T1000 (cell line): ENCODE data around the gene ANKMY2.
"Not testable (repeated sequence)": the region's sequence is repeated elsewhere in the genome, so short reads cannot be mapped to it uniquely, and the experiment has no call there.

ENCODE experiments used
- DNase-seq: peaks from one replicate; lab custom pipeline; 2025; ENCODE audit warnings: mixed read lengths; lab: John Stamatoyannopoulos, UW

ANKMY2 gene

DNA sequence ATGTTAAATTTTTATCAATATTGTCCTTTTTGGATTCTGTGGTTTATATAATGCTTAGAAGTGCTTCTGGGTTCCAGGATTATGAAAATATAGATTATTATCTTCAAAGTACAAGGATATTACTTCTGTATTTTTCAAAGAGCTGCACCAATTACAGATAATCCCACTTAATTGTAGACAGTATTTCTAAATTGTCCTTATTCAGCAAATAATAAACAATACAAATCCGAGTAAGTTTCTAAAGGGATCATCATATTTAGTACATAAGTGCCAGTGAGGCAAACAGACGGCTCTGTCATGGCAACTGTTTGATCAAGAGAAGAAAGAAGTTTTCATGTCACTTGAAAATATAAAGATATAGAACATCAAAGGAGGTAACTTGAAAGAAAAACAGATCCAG, 19.2 kb downstream of the ANKMY2 start:
- DNase-seq = no peak

DNA sequence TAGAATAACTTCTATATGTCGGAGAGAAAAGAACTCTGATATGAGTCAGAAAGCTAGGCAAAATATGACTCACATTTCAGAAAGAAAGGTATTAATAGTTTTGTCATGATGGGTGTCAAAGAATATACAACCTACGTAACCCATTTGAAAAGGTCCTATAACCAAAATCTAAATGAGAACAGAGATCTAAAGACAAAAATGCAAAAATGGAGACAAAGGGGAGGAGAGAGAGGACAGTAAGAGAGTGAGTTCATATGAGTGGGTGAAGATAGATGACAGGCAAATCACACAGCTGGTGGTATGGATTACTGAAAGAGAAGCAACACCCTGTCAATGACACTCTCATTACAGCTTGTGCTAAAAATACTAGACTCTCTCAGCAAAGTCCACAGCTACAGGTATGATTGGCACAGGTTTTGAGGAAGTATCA, 25.6 kb downstream of the ANKMY2 start:
- DNase-seq = no peak

DNA sequence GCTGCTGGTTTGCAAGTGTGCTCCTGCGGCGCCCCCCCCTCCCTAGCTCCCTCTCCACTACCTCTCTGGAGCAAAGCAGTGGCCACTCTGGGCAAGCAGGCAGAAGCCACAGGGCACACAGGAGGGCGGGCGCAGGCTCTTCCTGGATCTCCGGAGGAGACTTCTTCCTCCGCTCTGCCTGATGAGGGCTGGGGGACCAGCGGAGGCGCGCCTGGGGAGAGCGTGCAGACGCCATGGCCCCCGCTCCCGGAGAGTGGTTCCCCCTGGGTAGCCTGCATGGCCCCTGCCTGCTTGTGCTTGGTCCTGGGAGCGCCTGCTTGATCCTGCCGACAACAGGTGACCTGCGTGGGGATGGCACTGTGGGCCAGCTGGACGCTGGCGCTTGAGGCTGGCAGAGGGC, 29.0 kb downstream of the ANKMY2 start:
- no peak for DNase-seq

DNA sequence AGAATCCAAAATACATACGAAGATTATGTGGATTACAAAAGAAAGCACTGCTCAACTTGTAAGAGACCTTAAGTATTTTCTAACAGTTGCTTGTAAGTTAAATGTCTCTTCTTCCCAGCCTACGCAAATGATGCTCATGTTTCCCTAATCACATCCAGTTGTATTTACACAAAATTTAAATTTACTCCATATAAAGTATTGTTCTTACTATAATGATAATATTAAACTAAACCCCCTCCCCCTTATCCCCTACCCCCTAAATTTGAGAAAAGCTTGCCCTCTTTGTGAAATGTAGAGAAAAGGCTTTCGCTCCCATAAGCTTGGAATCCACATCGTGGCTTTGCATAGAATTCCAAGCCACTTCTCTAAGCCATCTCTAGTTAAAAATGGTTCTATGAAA, 29.4 kb downstream of the ANKMY2 start:
- DNase-seq = no peak

GRCh38 chr7:16615228-16615627, 30.3 kb downstream of the ANKMY2 start:
- DNase-seq = no peak

GRCh38 chr7:16611711-16612110, 33.8 kb downstream of the ANKMY2 start:
- DNase-seq = no peak

- DNase-seq = no peak
These were observed 35.6 kb downstream of the ANKMY2 start for GRCh38 chr7:16609842-16610450.

GRCh38 chr7:16606704-16607103, 38.9 kb downstream of the ANKMY2 start:
- no peak for DNase-seq

- DNase-seq = no peak
These were observed 41.5 kb downstream of the ANKMY2 start for GRCh38 chr7:16604054-16604453.

DNA sequence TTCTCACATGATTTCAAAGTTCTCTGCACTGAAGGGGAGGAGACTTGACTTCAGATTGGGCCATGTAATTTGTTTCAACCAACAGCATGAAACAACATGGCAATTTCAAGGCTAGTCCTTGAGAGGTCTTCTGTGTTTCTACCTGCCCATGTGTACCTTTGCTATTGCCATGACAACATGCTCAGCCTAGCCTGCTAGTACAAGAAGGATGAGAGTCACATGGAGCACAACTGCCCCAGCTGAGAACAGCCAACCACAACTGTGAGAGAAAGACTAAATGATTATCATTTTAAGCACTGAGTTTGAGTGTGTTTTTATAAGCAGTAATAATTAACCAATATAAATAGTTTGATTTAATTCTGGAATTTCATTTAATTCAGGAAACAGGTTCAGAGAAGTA, 41.9 kb downstream of the ANKMY2 start:
- DNase-seq = no peak

- DNase-seq = no peak
These were observed 45.7 kb downstream of the ANKMY2 start for GRCh38 chr7:16599860-16600259.

DNA sequence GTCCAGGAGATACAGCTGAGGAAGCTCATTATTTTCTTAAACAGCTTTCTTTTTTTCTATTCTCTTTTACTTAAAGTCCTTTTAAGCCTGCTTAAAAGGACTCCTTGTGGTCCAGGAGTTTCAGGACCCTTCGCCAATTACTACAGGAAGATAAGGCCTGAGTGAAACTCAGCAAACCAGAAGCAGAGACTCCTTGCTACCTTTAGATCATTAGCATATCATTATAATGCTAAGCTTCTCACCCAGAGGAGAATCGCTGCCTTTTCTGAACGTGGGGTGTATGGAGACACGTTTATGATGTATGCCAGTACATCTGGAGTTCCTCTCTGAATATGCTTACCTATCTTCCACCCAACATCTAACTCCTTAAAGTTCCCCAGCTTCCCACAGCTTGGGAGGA, 47.5 kb downstream of the ANKMY2 start:
- DNase-seq = no peak

DNA sequence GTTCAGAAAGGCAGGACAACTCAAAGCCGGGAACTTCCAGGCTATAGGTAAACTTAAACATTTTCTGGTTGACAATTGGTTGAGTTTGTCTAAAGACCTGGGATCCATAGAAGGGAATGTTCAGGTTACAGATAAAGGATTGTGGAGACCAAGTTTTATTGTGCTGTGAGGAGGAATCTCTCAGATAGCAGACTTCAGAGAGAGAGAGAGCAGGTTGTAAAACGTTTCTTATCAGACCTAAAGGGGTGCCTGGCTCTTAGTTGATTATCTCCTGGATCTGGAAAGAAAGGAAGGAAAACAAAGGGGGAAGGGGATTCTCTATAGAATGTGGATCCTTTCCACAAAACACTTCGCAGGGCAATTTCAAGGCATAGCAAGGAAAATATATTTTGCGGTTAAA, 50.0 kb downstream of the ANKMY2 start:
- not testable (repeated sequence) for DNase-seq

DNA sequence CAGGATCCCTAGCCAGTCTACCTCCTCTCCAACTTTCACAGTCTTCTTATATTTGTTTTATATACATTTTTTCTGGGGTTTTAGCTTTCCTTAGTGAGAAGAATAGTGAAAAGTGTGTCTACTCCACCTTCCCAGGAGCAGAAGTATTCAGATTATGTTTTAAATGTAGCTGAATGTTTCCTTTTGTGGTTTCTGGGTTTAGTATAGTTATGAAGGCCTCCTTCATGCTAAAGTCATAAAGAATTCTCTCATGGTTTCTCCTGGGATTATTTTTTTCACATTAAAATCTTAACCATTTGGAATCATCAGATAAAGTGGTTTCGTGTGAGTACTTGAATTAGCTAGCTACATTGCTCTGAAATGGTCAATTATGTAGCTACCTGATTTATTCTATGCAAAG, 50.9 kb downstream of the ANKMY2 start:
- DNase-seq = no peak

GRCh38 chr7:16594061-16594460, 51.5 kb downstream of the ANKMY2 start:
- DNase-seq = no peak

GRCh38 chr7:16592395-16592794, 53.2 kb downstream of the ANKMY2 start:
- no peak for DNase-seq

DNA sequence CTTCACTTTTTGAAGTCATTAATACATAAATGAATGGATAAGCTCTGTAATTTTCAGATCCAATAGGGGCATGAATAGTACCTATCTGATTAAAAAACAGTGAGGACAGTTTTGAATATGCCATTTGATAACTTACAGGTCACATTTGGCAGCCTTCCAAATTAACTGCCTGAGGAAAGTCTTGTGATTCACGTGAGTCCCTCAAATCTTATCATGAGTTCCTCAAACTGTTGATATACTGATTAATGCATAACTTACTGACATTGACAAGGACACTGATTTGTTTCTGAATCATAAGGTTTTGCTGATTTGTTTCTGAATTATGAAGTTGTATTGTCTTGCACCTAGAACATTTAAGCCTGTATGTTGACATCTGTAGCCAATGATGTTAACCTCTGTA, 55.1 kb downstream of the ANKMY2 start:
- no peak for DNase-seq

DNA sequence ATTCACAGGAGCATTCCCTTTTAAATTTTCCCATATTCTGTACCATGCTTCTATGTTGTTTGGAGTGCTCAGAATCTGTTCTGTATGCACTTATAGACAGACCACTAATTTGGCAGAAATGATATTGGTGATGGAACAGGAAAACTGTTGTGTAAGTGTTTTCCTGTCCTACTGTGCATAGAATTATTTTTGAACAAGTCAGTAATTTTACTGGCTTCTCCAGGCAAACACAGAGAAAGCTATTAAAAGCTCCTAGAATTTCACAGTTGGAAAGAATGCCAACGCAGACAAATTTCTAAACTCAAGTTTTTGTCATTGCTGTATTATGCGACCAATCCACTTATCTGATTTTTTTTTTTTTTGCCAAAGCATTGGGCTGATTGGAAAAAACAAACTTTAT, 55.7 kb downstream of the ANKMY2 start:
- DNase-seq = no peak

DNA sequence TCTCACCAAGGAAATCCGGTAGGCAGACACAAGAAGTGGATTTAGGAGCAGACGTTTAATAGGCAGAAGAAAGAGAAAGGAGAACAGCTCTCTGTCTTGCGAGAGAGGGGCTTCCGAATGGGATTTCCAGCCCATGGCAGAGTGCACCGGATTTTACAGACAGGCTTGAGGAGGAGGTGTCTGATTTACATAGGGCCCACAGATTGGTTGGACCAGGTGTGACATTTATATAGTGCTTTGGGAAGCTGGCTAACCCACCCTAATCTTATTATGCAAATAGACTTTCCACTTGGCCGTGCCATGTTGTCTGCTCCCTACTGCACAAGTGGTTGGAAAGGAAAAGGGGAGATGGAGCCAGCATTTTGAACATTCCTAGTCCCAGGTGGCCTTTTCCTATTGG, 57.8 kb downstream of the ANKMY2 start:
- no peak for DNase-seq

GRCh38 chr7:16587129-16587528, 58.4 kb downstream of the ANKMY2 start:
- no peak for DNase-seq

DNA sequence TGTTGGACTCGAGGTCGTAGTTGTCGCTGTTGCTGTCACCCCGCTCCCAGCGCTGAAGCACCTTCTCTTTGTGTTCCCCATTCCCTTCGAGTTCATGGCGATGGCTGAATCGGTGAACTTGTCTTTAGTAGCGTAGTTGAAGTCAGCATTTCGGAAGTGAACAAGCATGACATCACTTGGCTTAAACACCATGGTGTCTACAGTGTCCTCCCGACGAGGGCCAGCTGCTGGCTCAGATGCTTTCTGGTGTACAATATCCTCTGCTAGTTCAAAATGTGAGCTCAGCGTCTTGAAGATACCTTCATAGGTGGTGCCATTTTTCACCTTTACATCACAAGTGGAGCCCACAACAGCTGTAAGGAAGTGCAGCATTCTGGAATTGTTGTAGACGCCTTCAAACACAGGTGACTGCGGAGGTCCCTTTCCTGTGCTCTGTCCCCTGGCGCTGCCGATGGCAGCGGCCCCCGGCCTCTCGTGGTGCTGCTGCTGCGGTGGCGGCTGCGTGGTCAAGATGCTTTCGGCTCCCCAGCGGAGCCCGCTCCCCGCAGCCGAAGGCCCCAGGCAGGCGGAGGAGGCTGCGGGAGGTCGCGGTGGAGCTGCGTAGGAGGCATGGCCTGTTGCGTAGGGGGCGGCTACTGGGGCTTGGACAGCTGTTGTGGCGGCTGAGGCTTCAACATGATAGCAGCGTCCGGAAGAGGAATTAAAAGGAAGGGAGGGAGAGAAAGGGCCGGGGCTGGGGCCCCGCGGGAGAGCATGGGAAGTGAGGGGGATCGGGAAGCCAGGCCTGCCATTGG, 59.3 kb downstream of the ANKMY2 start:
- DNase-seq = no peak

GRCh38 chr7:16585540-16585939, 60.0 kb downstream of the ANKMY2 start:
- no peak for DNase-seq

DNA sequence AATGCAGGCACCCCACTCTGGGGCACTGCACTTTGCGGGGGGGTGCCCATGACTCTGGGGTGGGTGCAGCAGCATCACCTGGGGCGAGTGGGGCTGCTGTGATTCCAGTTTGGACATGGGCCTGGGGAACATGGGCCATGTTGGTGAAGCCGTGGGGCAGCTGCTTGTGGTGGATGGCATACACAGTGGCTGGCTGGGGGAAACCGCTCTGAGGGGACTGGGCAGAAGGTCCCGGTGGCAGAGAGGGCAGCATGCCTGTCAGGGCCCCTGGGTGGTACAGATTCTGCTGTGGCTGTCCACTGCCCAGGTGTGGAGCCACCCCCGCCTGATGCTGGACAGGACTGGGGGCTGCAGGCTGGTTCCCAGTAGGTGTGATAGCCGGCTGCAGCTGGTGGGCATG, 61.7 kb downstream of the ANKMY2 start:
- no peak for DNase-seq

DNA sequence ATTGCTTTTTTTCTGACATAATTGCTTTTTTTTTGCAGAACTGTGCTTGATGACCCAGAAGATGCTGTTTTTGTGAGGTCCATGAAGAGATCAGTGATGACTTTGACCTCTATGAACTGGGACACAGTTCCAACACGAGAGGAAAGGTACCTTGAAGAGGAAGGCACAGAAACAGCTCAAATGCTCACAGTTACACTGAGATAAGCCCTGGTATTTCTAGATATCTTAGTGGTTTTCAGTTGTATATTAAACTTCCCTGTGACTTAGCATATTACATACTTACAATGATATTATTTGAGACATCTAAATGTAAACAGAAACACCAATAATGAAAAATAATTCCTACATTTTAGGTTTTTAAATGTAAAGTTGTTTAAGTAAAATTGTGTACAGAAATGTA, 64.3 kb downstream of the ANKMY2 start:
- DNase-seq = no peak
